Left cardiac atrium (tissue), 4 donors: ENCODE results near the gene EIF2AK3. TPM values are rescaled to one million over a fixed set of nuclear protein-coding genes. Genes with fewer than 3 reads are reported as not detected.
"Not testable (repeated sequence)": the region's sequence is repeated elsewhere in the genome, so short reads cannot be mapped to it uniquely, and the experiment has no call there.

Experiments
- ATAC-seq, 2 donors: fragments of 200-7000 bp; cut with Tn5 transposase; one replicate each; pipeline ENCODE4 v1.9.1; 2020; ENCODE audit warnings: mild to moderate bottlenecking in 2 of 2, moderate library complexity in 2 of 2
- DNase-seq: peaks from one replicate; pipeline ENCODE4 v3.0.0-alpha.2; 2020
- intact Hi-C, 2 donors: fragments of 100-400 bp; cut with DNase I; formaldehyde crosslinking; loops; one replicate each; pipeline versions ENCODE4 v1.14.1 to v1.15.1; 2022 to 2023
- long read RNA-seq: library from polyadenylated mRNA; unstranded; transcript quantifications from one replicate; pipeline ENCODE4 v2.0.0, GENCODE V29; 2021
- total RNA-seq, 2 donors: library from RNA; stranded (reverse); fragmentation: NEBNext Ultra II Directional; extraction: Animal tissue kit (Norgen Biotek cat#: 25700); gene quantifications; one replicate each; pipeline ENCODE4 v1.2.1, GENCODE V29; 2021
- donor health status: DM: no; HTN: yes; CAD: no.
- donor health status: DM: no; HTN: yes; CAD: no; lungs with severe emphysema.
- donor health status: DM: yes; HTN: yes; CAD: no.
- donor health status: Dilated cardiomyopathy.

EIF2AK3 gene
- total RNA-seq, result 10 to 100 TPM in 1 of 2 donors, 1 to 10 TPM in 1; 7.9 to 13.6 TPM
- long read RNA-seq, full-length matches to known transcripts, result 1 of 5 reads
- long read RNA-seq, partial matches to known transcripts, result 2 of 5 reads
- long read RNA-seq, other reads (novel, unspliced or antisense), result 2 of 5 reads

DNA sequence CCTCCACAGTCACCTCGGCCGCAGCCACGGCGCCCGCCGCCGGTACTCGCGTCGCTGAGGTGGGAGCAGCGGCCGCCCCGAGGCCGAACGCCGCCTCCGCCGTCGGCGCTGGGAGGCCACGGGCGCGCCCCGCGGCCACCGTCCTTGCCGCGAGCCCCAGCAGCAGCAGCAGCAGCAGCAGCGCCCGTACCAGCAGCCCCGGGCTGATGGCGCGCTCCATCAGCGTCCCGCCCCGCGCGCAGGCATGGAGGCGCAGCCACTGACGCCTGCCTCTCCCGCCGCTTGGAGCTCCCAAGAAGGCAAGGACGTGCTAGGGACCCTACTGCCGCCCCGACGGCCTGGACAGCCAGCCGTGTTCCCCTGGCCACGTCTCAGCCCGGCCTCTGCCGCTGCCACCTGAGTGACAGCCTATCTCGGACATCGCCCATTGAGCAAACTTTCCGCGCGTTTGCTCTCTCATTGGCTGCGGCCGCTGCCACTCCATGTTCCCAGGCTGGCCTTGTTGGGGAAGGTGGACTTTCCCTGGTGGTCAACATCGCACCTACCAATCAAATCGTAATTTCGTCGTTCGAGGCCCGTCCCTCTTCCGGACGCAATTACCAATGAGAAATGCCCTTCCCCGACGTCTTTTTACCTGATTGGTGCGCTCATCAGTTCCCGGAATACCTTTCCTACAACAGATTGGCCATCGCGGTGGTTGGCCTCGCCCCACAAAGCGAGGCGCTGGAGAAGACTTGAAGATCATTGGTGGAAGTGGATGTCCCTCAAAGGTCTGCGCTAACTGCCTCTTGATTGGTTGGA, at the start of gene EIF2AK3:
Gene EIF2AK3, minus strand, starts transcription at position 410 of the 801 bp plus-strand sequence. Its CDS starts 190 bp downstream, at position 220.
- peak; percentile 94 to 96 for ATAC-seq
- DNase-seq, result peak; percentile 98
- intact Hi-C loops, result no loop called here

DNA sequence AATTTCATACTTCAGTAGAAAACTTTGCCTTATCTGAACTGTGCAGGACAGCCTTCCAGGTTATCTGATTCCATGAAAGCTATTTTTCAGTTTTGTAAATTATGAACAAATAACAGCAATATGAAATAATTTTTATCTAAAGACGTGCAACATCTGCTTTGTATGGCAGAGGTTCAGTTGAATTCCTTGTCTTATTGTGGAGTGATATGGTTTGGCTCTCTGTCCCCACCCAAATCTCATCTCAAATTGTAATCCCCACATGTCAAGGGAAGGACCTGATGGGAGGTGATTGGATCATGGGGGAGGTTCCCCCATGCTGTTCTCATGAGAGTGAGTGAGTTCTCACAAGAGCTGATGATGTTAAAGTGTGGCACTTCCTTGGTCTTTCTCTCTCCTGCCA, 46.1 kb upstream of the EIF2AK3 start:
- no peak for DNase-seq
- no peak for ATAC-seq
- intact Hi-C loops, result loop anchor here (5.0 to 10.0 kb wide), 2 partner anchors 81 to 479 kb away; no protein-coding TSS in a partner anchor

DNA sequence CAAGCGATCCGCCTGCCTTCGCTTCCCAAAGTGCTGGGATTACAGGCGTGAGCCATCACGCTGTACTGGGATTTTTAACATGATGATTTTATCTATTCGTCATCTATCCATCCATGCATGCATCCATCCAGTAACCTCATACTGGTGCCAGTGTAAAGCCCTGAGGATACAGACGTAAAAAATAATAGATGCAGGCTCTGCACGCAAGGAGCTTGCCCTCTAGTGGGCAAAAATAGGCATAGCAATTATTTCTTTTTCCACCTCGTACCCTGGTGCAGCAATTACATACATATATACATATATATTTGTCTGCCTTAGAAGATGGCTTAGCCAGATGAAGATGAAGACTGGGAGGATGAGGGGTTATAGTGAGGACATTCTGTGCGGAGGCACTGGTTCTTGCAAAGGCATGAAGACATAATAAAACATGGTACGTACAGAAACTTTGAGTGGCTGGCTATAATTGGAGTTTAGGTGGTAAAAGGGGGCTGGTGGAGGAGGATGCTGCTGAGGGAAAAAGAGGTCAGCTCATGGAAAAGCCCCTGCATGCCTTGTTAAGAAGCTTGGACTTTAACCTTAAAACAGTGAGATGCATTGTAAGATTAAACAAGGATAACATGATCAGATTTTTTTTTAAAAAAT, 44.6 kb upstream of the EIF2AK3 start:
- intact Hi-C loops, result loop anchor here (5.0 to 10.0 kb wide), 2 partner anchors 80 to 477 kb away; no protein-coding TSS in a partner anchor
- no peak for DNase-seq
- peak in 1 of 2 donors; percentile 55 for ATAC-seq

DNA sequence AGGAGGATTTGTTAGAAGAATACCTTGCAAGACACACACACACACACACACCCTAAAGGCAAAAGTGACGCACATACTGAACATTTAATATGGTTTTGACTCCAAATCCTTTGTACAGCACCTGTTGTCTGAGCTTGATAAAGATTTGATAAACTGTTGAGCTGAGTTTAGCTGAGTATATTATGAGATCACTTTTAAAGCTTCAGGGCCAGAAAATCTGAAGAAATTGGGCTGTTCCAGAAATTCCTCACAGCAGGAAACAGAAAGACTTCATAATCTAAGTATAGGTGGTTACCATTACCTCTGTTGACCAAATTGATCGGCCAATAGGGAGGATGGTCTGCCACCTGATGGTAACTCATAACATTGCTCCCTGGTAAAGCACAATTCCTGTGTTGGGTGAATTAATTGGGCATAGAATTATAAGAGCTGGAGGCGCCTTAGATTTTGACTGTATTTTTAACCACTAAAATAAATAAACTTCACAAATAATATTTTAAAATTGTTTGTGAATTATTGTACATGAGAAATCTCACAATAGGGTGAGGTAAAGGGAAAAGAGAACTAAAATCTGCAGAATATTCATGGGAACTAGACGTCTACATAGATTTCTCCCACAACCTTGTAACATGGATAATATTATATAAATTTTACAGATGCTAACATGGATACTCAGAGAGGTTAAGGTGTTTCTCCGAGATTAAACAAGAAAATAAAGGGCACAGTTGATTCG, 42.4 kb upstream of the EIF2AK3 start:
- intact Hi-C loops, result loop anchor here (1.0 to 10.0 kb wide), 3 partner anchors 77 to 475 kb away; no protein-coding TSS in a partner anchor
- DNase-seq (no peak), ATAC-seq (peak; percentile 61 to 73)

DNA sequence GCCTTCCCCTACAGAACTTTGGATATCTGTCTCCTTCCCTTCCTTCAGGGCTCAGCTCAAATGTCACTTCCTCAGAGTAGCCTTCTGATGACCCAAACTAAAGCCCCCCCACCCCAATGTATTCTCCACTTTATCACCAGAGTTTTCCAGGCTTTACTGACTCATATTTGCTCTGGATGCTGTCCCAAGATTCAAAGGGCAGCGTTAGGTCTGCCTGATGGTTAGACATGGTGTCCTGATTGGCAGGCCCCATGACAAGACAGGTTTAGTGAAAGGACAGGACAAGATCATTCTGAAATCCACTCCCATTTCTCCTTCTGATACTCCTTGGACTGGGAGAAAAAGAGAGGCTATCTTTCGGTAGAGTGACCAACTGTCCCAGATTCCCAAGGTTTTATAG, 41.6 kb upstream of the EIF2AK3 start:
- DNase-seq, result no peak
- intact Hi-C loops, result loop anchor here in 1 of 2 donors (1.0 kb wide), 1 partner anchor 78 kb away; no protein-coding TSS in a partner anchor
- peak in 1 of 2 donors; percentile 41 for ATAC-seq

DNA sequence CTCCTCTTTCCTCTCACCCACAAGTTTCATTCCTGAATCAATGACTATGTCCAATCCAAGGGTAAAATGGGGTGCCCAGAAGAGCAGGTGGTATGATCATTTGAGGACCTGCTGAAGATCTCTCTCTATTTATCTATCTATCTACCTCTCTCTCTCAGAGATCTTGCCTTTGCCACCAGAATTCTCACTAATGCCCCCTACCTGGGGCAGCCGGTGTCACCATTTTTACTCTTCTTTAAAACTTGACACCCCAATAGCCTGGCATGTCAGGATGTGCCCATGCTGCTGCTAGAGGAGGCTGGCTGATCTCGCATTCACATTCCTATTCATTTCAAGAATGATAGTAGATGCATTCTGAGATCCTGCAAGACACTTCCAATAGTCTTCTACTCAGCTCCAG, 40.0 kb upstream of the EIF2AK3 start:
- ATAC-seq, result no peak
- no peak for DNase-seq
- intact Hi-C loops, result no loop called here

DNA sequence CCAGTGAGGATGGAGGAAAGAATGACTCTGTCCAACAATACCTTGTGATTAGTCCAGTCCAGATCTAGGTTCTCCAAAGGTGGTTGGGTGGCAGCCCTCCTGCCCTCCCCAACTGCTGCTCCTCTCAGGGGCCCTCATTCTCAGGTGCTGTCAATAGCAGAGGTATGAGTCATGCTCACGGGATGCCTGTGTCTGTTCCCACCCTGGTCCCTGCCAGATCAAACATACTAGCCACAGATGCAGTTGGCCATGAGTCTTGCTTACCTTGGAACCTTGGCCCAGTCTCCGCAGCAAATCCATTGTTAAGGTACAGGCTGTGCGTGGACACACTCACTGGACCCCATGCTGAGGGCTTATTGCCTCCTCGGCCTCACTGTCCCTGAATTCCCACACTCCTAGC, 39.3 kb upstream of the EIF2AK3 start:
- no peak for ATAC-seq
- no peak for DNase-seq
- intact Hi-C loops, result no loop called here

DNA sequence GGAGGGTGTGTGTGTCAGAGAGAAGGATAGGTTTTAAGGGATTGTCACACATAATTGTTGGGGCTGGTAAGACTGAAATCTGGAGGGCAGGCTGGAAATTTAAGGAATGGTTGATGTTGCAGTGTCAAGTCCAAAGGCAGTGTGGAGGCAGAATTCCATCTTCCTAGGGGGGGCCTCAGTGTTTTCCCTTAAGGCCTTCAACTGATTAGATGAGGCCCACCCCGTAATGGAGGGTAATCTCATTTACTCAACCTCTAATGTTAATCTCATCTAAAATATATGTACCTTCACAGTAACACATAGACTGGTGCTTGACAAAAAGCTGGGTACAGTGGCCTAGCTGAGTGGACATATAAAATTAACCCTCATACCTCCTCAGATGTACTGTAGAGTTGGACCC, 33.4 kb upstream of the EIF2AK3 start:
- intact Hi-C loops, result no loop called here
- no peak for DNase-seq
- no peak for ATAC-seq

DNA sequence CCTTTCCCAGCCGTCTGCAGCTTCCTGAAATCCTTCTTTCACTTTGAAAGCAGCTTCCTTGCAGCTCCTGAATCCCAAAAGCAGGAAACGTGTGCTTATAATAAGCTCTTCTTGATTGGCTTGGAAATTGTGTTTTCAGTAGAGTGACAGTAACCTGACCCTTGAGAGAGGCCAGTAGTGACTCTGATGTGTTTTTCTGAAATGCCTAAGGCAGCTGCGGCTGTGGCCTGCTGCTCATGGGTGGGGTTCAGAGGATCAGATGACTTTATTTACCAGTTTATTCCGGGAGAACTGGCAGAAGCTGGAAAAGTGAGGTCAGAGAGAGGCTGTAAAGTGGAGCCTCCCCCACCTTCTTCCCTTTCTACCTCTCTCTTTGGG, 32.3 kb upstream of the EIF2AK3 start:
- intact Hi-C loops, result no loop called here
- no peak for DNase-seq
- ATAC-seq, result peak; percentile 57 to 58

DNA sequence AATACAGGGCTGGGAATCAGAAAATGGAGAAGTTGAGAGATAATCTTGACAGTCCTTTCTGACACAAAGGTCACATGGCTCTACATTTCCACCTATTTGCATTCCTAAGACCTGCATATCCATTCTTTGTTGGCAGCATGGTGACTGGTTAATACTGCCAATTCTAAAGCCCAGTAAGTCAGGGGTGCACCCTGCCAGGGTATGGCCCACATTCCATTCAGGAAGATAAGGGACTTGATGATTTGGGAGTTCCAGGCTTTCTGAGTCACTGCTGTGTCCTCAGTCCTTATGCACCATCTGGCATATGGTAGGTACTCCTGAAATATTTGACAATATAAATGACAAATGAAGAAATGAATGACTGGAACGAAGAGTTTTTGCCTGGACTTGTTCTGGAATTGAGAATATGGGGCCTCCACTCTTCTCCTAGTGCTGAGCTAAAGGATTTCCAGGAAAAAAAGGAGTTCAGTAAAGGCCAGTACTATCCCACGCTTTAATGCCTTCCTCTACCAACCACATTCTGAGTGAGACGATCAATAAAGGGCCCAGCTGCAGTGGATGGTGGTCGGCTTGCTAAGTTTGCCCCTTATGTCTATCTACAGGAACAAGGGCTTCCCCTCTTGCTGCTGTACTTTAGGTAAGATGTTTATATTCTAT, 31.7 kb upstream of the EIF2AK3 start:
- intact Hi-C loops, result no loop called here
- ATAC-seq (peak; percentile 27 to 81), DNase-seq (no peak)

DNA sequence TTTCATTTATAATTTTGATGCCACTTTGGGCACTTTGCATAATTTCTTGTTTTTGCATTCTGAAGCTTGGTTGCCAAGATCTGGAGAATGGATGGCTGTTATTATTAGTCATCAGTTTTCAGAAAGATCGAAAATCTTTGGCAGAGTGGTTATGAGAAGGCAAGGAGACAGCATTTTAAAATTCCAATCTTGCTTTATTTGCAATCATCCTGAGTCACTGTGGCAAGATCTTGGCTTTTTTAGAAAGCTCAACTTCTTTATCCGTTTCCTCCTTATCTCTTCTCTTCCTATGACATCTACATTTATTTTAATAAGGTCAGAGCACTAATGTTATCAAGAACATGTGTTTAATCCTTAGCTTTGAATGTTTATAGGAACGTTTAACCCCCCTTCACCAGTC, 31.1 kb upstream of the EIF2AK3 start:
- ATAC-seq, result peak in 1 of 2 donors; percentile 57
- intact Hi-C loops, result no loop called here
- no peak for DNase-seq

DNA sequence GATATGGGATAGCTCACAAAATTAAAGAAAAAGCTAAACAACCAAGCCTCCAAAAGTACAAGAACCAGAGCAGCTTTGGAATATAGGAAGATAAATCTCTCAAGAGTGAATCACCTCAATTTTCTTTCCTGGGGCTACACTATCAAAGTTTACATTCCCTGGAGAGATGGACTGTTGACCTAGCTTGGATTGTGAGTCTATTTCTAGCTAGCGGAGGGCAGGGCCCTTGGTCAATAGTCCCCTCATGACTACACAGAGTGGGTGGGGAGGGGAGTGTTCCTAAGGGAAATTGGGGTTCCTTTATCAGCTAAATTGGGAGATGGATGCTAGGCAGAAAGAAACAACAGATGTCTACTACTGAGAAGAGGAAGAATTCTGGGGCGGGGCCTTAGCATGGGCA, 29.9 kb upstream of the EIF2AK3 start:
- ATAC-seq, result no peak
- intact Hi-C loops, result no loop called here
- no peak for DNase-seq

DNA sequence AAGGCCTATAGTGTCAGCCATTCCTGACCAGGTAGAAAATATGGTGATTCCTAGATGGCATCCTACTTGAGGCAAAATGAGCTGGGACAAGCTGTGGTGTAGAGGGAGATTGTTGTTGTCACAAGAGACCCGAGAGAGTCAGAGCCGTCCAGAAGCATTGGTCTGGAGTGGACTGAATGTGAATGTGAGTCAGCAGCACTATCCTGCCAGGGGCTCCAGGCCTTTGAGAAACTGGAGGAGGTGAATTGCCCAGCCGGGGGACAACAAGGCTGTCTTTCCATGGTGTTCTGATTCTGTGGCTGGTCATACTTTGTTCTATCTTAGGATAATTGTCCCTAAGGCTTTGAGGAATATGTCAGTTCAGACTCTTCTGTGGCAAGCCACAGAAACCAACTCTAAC, 29.4 kb upstream of the EIF2AK3 start:
- intact Hi-C loops, result no loop called here
- no peak for DNase-seq
- peak; percentile 9 to 37 for ATAC-seq

DNA sequence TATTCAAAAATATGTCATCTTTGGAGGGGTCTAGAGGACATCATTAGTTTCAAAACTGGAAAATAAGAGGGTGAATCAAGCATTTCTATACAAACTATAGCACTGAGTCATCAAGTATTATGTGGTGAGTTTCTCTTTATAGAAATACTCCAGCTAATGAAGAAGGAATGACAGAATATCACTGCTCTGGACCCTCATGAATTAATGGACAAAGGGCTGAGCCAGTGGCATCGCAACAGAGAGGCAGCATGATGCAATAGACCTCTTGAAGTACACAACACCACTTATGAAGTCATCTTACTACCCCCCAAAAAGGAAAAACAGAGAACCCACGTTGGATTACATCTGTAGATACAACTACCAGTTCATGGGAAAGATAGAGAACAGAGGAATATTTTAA, 27.4 kb upstream of the EIF2AK3 start:
- DNase-seq (no peak), ATAC-seq (no peak)
- intact Hi-C loops, result no loop called here

DNA sequence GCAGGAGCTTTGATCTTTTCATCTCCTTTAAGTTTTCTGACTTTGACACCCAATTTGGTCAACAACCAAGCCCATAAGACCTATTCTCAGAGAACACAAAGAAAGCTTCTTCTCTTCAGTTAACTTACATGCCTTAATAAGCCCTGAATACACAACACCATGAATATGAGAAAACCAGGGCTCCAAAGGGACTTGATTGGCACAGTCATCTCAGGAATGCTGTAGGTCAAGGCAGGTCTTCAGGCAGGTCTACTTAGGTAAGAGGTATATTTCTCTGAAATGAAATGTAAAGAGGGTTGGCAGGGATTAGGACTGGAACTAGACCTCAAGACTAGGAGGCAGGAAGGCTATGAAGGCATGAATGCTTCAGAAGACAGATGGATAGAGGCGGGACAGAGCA, 24.4 kb upstream of the EIF2AK3 start:
- DNase-seq (no peak), ATAC-seq (no peak)
- intact Hi-C loops, result no loop called here

DNA sequence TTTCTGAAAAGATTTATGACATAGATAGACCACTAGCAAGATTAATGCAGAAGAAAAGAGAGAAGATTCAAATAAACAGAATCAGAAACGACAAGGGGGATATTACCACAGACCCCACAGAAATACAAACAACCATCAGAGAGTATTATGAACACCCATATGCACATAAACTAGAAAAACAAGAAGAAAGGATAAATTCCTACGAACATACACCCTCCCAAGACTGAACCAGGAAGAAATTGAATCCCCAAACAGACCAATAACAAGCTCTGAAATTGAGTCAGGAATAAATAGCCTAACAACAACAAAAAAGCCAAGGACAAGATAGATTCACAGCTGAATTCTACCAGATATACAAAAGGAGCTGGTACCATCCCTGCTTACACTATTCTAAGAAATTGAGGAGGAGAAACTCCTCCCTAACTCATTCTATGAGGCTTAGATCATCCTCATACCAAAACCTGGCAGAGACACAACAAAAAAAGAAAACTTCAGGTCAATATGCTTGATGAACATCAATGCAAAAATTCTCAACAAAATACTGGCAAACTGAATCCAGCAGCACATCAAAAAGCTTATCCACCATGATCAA, 18.1 kb upstream of the EIF2AK3 start:
- intact Hi-C loops, DNase-seq: not testable (repeated sequence)
- ATAC-seq, result peak in 1 of 2 donors; percentile 54

DNA sequence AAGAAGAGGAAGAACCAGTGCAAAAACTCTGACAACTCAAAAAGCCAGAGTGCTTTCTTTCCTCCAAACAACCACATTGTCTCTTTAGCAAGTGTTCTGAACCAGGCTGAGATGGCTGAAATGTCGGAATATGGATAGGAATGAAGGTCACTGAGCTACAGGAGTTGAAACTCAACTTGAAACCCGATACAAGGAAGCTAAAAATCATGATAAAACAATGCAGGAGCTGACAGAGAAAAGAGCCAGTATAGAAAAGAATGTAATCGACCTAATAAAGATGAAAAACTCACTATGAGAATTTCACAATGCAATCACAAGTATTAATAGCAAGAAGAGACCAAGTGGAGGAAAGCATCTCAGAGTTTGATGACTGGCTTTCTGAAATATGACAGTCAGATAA, 15.0 kb upstream of the EIF2AK3 start:
- intact Hi-C loops, result no loop called here
- ATAC-seq (no peak), DNase-seq (no peak)

DNA sequence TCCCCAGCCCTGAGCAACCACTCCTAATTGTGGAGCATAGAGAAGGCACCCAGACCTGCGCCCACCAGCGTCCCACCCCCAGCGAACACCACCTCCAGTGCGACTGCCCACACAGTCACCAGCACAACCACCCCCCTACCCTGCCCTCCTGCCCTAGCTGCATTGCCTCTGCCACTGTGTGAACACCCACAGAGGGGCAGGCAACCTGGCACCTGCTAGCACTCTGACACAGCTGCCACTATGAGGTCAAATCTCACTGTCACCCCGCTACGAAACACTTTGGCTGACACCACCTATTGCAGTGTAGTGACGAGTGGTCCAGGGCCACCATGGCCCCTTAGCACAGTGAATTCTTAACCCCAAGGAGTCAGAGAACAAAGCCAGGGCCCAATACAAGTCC, 14.1 kb upstream of the EIF2AK3 start:
- ATAC-seq, result no peak
- intact Hi-C loops, result no loop called here

DNA sequence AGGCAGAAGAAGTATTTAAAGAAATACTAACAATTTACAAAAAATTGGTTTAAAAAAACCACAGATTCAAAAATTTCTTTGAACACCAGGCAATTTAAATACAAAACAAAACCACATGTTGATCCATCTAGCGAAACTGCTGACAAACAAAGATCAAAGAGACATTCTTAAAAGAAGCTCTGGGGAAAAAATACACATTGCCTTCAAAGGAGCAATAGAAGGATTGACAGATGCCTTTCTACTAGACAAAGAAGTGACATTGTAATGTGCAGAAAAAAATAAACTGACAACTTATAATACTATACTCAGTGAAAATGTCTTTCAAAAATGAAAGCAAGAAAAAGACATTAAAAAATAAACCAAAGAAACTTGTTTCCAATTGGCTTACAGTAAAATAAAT, 12.6 kb upstream of the EIF2AK3 start:
- intact Hi-C loops, result no loop called here
- no peak for ATAC-seq
- no peak for DNase-seq

More for the DNA sequence above, 14.1 kb upstream of the EIF2AK3 start:
- DNase-seq, result no peak
